T-helper 1 cell treated with Interleukin-12 subunit alpha and Interleukin-12 subunit beta and Interleukin-4 antibody, amounts not matched to agents 30 μg/mL and 1 μg/mL, for 36 hours (primary cell): ENCODE results near the gene C15orf39.
"Not testable (repeated sequence)": the region's sequence is repeated elsewhere in the genome, so short reads cannot be mapped to it uniquely, and the experiment has no call there.

ENCODE experiments used
- H3K27ac Mint-ChIP-seq: one replicate; pipeline ENCODE4 v1.8.0; 2021; ENCODE audit warnings: mild to moderate bottlenecking, mixed read lengths
- H3K27me3 Mint-ChIP-seq: one replicate; pipeline ENCODE4 v1.8.0; 2021; ENCODE audit warnings: low read depth, mixed read lengths
- H3K36me3 Mint-ChIP-seq: one replicate; pipeline ENCODE4 v1.8.0; 2021; ENCODE audit warnings: low read depth, mixed read lengths
- H3K4me1 Mint-ChIP-seq: one replicate; pipeline ENCODE4 v1.8.0; 2021; ENCODE audit warnings: low read depth, mixed read lengths
- H3K4me3 Mint-ChIP-seq: one replicate; pipeline ENCODE4 v1.8.0; 2021; ENCODE audit warnings: mild to moderate bottlenecking, moderate library complexity, mixed read lengths
- H3K9me3 Mint-ChIP-seq: one replicate; pipeline ENCODE4 v1.8.0; 2021; ENCODE audit warnings: mixed read lengths

C15orf39 gene

GRCh38 chr15:75208501-75209288, 7.0 kb downstream of the C15orf39 start:
- Mint-ChIP-seq H3K4me1 (peaks cover 29% of the 10 kb centered on the region), H3K36me3 (peaks cover 40% of the 10 kb centered on the region), H3K9me3 (no peaks in the 10 kb centered on the region), H3K27me3 (no peaks in the 10 kb centered on the region), H3K27ac (no peak overlapping the region), H3K4me3 (no peak overlapping the region)

DNA sequence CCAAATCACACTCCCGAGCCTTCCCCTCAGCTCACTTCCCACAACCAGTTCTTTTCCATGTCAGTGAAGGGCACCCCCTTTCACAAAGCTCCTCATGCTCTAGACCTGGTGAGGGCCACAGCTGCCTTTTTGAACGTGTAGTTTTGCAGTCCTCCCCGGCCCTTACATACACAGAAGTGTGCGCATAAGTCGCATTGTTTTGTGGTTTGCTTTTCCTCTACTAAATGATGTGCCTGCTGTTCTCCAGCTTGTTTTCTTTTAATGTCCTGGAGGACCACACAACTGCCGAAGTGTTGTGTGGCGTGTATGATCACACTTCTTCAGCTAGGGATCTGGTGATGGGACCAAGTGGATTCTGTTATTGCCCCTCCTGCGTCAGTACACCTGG, 7.6 kb downstream of the C15orf39 start:
- H3K36me3 Mint-ChIP-seq, result peaks cover 38% of the 10 kb centered on the region
- H3K4me1 Mint-ChIP-seq, result peaks cover 24% of the 10 kb centered on the region
- H3K27ac Mint-ChIP-seq, result no peak overlapping the region
- no peaks in the 10 kb centered on the region for H3K27me3 Mint-ChIP-seq
- no peaks in the 10 kb centered on the region for H3K9me3 Mint-ChIP-seq
- H3K4me3 Mint-ChIP-seq, result no peak overlapping the region

GRCh38 chr15:75210811-75211230, 9.1 kb downstream of the C15orf39 start:
- H3K4me1 Mint-ChIP-seq, result peaks cover 14% of the 10 kb centered on the region
- no peak overlapping the region for H3K27ac Mint-ChIP-seq
- no peaks in the 10 kb centered on the region for H3K27me3 Mint-ChIP-seq
- H3K4me3 Mint-ChIP-seq, result no peak overlapping the region
- H3K9me3 Mint-ChIP-seq, result no peaks in the 10 kb centered on the region
- H3K36me3 Mint-ChIP-seq, result peaks cover 30% of the 10 kb centered on the region

- Mint-ChIP-seq H3K36me3 (peaks cover 24% of the 10 kb centered on the region), H3K27me3 (no peaks in the 10 kb centered on the region), H3K4me3 (no peak overlapping the region), H3K9me3 (no peaks in the 10 kb centered on the region), H3K27ac (no peak overlapping the region), H3K4me1 (peaks cover 14% of the 10 kb centered on the region)
These were observed 9.9 kb downstream of the C15orf39 start for GRCh38 chr15:75211436-75212199.

- Mint-ChIP-seq H3K36me3 (peaks cover 23% of the 10 kb centered on the region), H3K4me1 (peaks cover 14% of the 10 kb centered on the region), H3K4me3 (no peak overlapping the region), H3K27me3 (no peaks in the 10 kb centered on the region), H3K9me3 (no peaks in the 10 kb centered on the region), H3K27ac (no peak overlapping the region)
These were observed 10.6 kb downstream of the C15orf39 start for GRCh38 chr15:75212200-75212858.

GRCh38 chr15:75213212-75213767, 11.6 kb downstream of the C15orf39 start:
- H3K4me3 Mint-ChIP-seq, result no peak overlapping the region
- no peak overlapping the region for H3K27ac Mint-ChIP-seq
- H3K36me3 Mint-ChIP-seq, result peaks cover 23% of the 10 kb centered on the region
- no peaks in the 10 kb centered on the region for H3K9me3 Mint-ChIP-seq
- peaks cover 14% of the 10 kb centered on the region for H3K4me1 Mint-ChIP-seq
- no peaks in the 10 kb centered on the region for H3K27me3 Mint-ChIP-seq

- Mint-ChIP-seq H3K4me1 (peaks cover 14% of the 10 kb centered on the region), H3K27me3 (no peaks in the 10 kb centered on the region), H3K36me3 (peaks cover 23% of the 10 kb centered on the region), H3K4me3 (no peak overlapping the region), H3K9me3 (no peaks in the 10 kb centered on the region), H3K27ac (no peak overlapping the region)
These were observed 12.1 kb downstream of the C15orf39 start for GRCh38 chr15:75213768-75214221.

DNA sequence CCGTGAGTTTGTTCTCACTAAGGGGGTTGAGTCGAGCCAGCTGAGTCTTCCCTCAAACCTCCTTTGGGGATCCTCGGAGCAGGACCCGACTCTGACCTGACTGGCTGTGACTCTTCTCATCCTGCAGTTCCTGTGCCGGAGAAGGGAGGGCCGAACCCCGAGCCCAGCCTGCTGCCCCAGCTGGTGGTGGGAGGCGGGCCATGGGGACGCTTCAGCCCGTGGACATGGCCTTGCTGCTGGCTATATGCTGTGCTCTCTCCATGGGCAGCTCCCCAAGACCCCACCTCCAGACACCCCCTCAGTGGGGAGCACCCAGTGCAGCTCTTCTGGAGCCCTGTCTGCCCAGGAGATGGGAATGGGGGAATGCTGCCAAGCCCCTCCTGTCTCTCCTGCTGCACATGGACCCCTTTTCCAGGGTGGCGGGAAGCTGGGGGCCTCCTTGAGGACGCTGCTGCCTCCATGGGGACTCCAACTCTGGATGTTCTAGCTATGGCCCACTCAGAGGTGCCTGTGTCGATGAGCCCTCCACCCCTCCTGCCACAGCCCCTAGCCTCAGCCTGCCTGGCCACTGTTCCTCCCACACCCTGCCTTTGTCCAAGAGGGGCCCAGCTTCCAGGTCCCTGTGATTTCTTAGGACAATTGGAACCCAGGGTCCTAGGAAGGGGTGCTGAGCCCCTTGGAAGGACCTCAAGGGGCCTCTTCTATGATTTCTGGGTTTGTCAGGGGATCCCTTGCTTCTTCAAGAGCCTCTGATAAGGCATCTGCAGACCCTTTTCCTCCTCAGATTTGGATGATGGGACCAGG, 12.8 kb downstream of the C15orf39 start:
- Mint-ChIP-seq H3K36me3 (peaks cover 17% of the 10 kb centered on the region), H3K27me3 (no peaks in the 10 kb centered on the region), H3K4me1 (peaks cover 8% of the 10 kb centered on the region), H3K4me3 (no peak overlapping the region), H3K9me3 (no peaks in the 10 kb centered on the region), H3K27ac (no peak overlapping the region)

DNA sequence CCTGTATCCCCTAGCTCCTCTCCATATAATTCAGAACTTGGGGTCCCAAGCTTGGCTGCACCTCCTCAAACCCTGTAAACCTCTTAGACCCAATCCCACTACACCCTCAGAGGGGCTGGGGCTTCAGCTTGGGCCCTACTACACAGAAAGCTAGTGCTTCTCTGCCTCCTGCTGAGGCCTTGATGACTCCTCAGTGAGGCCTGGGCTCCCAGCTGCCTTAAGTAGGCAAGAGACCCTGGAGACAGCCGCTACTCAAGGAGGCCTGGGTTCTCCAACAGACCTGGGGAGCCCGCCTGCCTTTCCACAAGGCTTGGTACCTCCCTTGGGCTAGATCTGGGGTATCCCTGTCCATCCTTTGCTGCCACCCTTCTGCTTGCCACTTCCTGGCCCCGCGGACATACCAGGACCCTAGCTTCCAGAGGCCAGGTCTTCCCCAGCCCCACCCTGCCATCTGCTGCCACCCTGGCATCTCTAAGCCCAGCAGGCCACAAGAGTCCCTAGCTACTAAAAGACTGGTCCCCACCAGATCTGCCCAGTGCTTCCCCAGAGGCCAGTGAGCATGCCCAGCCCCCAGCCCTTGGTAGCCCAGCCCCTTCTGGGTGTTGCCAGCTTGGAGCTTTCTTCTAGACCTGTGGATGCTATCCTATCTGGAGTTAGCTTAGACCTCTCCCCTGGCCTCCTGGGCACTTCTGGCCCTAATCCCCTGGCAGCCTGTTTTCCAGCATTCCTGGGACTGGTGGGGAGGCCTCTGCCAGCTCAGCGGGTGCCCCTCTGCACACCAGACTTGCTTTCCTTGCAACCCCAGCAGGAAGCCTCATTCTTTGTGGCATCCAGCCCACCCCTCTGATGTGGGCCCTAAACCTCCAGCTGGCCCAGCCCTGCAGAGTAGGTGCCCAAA, 13.7 kb downstream of the C15orf39 start:
- Mint-ChIP-seq H3K4me1 (peaks cover 3% of the 10 kb centered on the region), H3K27ac (no peak overlapping the region), H3K36me3 (peaks cover 13% of the 10 kb centered on the region)

DNA sequence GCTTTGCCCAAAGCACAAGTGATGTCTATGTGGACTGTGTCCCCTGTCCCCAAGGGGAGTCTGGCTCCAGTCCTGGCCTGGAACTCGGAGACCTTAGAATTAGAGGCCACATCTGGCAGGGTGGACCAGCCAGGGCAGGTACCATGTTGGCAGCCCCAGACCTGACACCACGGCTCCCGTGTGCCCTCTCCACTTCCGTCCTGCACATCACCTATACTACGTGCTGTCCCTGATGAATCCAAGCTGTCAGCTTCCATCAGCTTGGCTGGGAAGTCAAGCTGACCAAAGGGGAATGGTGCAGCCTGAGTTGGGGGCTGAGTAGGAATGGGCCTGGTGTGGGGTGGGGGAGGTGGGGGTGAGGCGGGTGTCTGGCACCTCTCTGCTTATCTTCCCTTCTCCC, 15.3 kb downstream of the C15orf39 start:
- Mint-ChIP-seq H3K27ac (no peak overlapping the region), H3K36me3 (peaks cover 9% of the 10 kb centered on the region)

More for the DNA sequence above, 13.7 kb downstream of the C15orf39 start:
- H3K27me3 Mint-ChIP-seq, result no peaks in the 10 kb centered on the region
- H3K4me3 Mint-ChIP-seq, result no peak overlapping the region
- no peaks in the 10 kb centered on the region for H3K9me3 Mint-ChIP-seq

GRCh38 chr15:75217574-75217973, 15.9 kb downstream of the C15orf39 start:
- not testable (repeated sequence) for H3K27me3 Mint-ChIP-seq, H3K4me1 Mint-ChIP-seq, H3K4me3 Mint-ChIP-seq, H3K27ac Mint-ChIP-seq, H3K36me3 Mint-ChIP-seq, H3K9me3 Mint-ChIP-seq

More for the DNA sequence above, 15.3 kb downstream of the C15orf39 start:
- Mint-ChIP-seq H3K27me3 (no peaks in the 10 kb centered on the region), H3K9me3 (no peaks in the 10 kb centered on the region), H3K4me3 (no peak overlapping the region), H3K4me1 (no peaks in the 10 kb centered on the region)

DNA sequence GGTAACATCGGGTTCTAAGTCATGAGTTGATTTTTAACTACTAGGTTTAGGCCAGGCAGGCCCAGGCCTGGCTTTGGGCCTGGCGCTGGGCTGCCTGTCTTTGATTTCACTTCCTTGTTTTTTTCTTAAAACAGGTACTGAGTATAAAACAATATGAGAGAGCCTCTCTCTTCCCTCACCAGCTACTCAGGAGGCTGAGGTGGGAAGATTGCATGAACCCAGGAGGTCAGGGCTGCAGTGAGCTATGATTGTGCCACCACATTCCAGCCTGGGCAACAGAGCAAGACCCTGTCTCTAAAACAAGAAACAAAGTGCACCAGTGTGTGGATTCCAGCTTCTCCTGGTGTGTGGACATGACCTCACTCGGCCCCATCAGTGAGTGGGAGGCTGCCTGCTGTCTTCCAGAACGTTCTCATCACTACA, 17.8 kb downstream of the C15orf39 start:
- not testable (repeated sequence) for H3K27ac Mint-ChIP-seq, H3K36me3 Mint-ChIP-seq, H3K9me3 Mint-ChIP-seq, H3K27me3 Mint-ChIP-seq, H3K4me3 Mint-ChIP-seq, H3K4me1 Mint-ChIP-seq

DNA sequence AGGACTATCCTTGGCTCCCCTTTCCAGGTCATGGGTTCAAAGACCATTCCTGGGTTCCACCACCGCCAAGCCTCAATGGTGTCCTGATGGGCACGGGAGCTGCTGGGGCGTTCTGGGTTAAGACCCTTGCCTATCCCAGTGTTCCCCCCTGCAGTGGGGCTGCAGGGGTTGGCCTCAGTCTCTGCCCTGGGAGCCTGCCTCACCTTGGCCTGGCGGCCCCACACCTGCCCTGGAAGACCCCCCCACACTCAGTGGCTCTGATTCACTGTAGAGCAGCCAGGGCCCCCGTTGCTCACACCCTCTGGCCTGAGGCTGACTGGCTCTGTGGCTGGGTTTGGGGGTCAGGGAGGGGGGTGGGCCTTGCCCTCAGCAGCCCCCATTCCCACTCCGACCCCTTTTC, 22.0 kb downstream of the C15orf39 start:
- Mint-ChIP-seq H3K36me3 (no peaks in the 10 kb centered on the region), H3K4me1 (no peaks in the 10 kb centered on the region), H3K27ac (no peak overlapping the region), H3K9me3 (no peaks in the 10 kb centered on the region), H3K4me3 (no peak overlapping the region), H3K27me3 (no peaks in the 10 kb centered on the region)
